NCI-H524 (cell line): ENCODE data around the gene DPYSL4.

ENCODE experiments used
- DNase-seq, 2 experiments: peaks; one replicate each; lab custom pipeline; 2025; lab: John Stamatoyannopoulos, UW

DPYSL4 gene

DNA sequence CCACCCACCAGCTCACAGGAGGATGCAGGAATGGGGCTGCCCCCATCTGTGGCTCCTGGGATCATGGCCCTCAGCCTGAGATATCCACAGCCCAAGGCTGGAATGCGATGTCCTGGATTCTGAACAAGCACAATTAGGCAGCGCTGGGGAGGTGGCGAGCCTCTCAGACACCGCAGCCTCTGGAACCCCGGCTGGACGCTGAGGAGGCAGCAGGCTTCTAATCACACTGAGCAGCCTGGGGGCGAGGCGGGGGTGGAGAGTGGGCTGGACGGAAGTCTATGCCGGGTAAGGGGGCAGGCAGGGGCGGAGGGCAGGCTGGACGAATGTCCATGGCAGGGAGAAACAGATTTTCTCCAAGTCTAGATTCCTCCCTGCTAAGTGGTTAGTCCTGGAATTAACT, 56.4 kb downstream of the DPYSL4 start:
- no peak for DNase-seq

DNA sequence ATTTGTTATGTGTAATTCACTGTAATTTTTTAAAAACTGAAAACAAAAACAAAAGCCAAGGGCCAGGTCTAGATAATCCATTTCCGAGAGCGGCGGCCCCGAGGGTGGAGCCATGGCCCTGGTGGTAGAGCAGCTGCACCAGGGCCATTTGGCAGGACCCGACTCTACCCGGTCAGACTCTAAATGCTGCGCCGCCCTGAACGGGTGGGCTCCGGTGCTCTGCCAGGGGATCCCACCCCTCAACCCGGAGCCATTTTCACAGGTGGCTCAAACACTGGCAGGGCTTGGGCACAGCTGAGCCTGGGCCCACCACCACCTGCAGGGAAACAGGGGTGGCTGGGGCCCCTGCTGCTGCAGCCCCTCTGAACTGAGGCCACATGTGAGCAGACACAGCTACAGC, 56.9 kb downstream of the DPYSL4 start:
- no peak for DNase-seq

DNA sequence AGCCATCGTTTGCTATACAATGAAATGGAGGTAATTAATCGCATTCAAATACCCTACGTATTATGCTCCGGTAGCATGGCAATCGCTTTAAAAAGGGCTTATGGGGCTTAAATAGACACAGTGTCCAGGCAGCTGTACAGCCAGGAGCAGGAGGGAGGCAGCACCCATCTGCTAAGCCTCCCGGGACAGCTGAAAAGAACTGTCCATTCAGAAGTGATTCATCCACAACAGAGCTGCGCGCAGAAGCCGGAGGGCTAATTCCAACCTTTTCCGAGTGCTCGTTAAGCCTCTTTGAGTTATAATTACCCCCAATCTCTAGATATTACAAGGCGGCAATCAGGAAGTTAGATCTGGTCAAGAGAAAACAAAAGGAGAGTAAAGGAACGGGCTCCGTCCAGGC, 58.3 kb downstream of the DPYSL4 start:
- peak; percentile 19 to 56 for DNase-seq

DNA sequence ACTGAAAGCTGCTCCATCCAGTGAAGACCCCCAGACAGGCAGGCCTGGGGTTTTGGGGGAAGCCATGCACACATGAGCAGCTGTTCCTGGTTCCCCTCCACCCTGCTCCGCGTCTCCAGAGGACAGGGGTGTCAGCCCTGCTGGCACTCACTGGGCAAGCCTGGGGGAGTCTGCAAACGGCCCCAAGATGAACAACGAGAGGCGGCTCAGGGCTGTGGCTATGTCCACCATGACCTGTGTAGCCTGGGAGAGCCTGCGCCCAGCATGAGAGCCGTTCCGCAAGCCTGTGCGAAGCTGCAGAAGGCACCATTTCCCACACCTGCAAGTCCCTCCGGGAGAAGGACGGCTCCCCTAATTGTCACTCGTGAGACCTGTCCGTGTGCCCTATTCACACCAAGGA, 59.5 kb downstream of the DPYSL4 start:
- DNase-seq: no peak

DNA sequence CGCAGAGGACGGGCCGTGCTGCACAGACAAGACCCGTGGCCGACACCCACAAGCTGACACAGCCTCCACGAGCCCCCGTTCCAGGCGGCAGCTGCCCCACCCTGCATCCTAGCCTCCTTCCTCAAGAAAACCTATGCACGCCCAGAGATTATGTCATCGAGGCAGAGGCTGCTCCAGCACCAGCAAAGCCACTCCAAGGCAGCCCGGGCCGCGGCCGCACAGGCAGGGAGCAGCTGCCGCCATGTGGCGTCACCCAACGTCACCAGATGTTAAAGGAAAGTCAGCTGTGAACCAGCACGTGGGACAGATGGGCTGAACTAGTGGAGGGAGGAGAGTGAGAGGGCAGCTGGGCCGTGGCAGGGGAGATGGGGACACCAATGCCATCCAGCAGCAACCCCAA, 61.2 kb downstream of the DPYSL4 start:
- DNase-seq: peak; percentile 71 to 73

DNA sequence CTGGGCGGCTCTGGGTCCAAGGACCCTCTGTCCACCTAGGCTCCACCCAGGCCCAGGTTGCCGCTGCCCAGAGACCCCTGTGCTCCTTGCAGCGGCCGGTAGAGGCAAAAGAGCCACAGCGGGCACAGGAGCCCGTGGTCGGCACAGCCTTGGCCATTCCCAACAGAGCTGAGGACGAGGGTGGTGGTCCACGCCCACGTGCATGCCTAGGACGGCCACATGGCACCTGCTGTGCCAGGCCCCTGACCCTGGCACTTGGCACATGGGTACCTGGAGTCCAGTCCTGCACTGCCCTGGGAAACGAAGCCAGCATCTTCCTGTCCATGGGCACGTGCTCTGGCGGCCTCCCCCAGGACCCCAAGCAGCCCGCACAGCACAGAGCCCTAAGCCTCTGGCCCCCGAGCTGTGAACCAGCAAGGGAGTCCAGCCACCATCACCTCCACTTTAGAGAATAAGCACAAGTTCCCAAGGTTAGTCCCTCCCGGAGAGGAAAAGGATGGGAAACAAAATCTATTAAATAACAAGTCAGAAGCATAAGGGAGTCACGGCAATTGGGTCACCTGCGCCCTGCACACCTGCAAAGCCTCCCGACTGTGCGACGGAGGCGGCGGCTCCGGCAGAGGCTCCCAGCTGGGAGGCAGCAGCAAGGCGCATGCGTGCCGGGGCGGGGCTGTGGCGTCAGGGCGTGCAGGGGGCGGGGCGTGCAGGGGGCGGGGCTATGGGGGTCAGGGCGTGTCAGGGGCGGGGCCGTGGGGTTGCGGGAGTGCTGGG, 61.9 kb downstream of the DPYSL4 start:
- no peak for DNase-seq

DNA sequence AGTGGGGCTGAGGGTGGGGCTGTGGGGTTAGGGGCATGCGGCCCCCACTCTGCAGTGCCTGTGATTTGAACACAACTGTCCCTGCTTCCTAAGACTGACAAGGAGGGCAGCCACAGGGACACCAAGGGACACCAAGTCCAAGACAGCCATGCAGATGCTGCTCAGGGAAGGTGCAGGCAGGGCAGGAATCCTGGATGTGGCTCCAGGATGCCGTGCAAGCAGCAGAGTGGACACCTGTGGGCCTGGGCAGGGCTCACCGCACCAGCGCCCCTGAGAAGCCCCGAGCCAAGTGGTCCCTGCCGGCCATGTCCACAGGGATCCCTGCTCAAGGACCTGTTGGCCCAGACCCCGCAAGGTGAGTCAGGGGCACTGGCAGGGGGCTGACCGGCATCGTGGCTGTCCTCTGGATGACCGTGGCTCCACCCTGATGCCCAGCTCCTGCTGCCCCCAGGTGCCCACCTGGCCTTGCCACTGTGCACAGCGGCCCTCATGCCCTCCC, 62.5 kb downstream of the DPYSL4 start:
- DNase-seq: no peak

DNA sequence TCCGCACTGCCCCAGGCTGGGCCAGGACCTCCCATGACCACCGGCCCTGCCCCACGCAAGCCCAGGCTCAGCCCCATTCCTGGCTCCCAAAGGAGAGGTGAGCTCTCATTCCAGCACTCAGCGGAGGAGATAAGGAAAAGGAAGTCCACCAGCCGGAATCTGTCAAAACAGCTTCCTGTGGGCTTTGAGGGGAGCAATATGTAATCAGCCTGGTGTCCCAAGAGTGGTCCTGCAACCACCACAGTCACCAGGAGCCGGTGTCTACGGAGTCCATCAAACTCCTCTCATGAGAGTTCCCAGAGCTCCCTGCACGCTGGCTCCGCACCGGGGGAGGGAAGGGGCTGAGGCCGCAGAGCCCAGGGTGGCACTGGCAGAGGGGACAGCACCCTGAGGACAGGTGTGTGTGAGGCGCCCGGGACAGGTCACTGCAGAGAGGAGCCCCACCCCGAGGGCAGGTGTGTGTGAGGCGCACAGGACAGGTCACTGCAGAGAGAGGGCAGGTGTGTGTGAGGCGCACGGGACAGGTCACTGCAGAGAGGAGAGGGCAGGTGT, 63.2 kb downstream of the DPYSL4 start:
- no peak for DNase-seq

DNA sequence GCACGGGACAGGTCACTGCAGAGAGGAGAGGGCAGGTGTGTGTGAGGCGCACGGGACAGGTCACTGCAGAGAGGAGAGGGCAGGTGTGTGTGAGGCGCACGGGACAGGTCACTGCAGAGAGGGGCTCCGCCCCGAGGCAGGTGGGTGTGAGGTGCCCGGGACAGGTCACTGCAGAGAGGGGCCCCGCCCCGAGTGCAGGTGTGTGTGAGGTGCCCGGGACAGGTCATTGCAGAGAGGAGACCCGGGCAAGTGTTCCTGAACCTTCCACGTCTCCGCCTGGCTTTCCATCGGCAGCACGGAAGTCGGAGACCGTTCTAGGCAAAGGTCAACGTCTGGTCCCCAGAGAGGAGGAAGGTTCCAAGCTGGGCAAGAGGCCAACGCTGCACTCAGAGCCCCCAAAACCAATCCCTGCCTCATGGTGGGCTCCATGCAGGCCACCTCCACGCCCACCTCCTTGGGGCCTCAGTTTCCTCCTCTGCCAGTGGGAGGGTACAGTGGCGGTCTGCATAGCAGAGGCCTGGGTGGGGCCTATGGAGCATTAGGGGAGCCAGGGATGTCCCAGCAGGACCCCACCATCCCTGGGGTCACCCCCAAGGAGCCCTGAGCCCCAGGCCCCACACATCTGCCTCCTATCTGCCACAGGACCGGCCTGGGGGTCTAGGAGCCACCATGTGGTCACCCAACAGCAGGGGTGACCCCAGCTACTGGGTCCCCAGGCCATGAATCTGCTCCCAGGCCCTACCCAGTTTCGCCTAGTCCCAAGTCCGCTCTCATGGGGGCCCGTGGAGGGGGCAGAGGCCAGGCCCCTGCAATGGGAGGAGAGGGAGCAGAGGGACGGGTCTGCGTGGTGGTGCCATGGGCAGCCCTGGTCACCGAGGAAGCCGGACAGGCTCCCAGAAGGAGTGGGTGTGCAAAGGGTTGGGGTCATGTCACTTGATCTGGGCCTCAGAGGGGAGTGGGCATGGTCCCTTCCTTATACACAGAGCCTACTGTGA, 64.0 kb downstream of the DPYSL4 start:
- DNase-seq: no peak

DNA sequence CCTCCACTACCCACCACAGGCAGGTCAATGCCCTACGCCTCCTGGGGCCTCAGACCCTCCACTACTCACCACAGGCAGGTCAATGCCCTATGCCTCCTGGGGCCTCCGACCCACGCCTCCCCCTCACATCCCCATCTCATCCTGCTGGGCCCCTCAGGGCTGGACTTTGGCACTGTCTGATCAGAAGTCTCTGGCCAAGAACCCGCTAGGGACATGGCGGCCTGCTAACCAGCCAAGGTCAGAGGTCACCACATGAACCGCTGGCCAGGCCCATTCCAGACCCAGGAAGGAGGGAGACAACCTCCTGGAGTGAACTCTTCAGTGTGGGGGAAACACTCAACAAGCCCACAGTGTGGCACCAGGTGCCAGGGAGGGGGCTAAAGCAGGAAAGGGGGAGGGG, 65.2 kb downstream of the DPYSL4 start:
- no peak for DNase-seq

DNA sequence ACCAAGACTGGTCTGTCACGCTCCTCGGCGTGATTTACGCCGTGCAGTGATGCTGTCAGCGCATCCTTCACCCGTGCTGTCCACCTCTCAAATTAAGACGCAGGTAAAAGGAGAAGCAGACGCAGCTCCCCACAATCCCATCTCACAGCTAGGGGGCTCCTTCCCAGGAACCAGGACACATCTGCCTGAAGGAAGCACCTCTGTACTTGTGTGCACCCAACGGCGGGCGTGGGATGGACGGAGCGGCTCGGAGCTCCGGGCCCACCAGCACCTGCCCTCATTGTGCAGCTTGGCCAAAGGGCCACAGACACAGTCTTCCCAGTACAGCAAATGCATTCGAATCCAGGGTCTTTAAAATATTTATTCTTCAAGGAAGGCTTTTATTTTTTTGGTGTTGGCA, 65.7 kb downstream of the DPYSL4 start:
- DNase-seq: no peak

DNA sequence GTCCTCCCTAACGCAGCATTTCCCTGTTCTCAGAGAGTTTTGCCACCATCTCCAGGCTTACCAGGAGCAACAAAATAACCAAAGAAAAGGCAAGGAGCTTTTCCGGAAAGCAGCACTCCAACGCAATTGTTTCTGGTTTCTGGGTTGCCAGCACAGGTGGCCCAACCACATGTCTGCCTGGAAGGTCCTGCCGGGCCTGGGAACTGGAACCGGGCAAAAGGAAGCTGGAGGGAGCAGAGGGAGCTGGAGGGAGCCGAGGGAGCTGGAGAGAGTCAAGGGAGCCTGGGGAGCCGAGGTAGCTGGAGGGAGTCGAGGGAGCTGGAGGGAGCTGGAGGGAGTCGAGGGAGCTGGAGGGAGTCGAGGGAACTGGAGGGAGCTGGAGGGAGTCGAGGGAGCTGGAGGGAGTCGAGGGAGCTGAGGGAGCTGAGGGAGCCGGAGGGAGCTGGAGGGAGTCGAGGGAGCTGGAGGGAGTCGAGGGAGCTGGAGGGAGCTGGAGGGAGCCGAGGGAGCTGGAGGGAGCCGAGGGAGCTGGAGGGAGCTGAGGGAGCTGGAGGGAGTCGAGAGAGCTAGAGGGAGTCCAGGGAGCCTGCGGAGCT, 66.4 kb downstream of the DPYSL4 start:
- DNase-seq: no peak

DNA sequence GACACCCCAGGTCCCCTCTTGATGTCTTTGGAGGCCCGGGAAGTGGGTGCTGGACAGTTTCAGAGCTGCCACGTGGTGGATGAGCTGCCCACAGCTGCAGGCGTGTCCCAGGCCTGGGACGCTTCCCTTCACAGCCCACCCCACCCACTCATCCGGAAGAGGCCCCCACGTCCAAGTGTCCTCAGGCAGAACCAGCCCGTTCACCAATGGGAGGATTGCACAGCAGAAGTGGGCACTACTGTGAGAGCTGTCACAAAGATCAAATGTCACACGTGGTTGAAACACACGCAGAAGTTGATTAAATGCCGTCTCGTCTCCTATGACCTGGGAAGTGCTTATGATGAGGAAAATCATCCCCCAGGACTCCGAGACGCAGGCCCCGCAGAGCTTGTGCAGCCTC, 68.1 kb downstream of the DPYSL4 start:
- DNase-seq: no peak
